WERI-Rb-1 (cell line): ENCODE data around the gene MAN1C1.

Experiments
- DNase-seq: peaks from one replicate; pipeline ENCODE4 v3.0.0-alpha.2; 2020
- H3K27ac ChIP-seq: fragments of 250-450 bp; sonication (Bioruptor Pico); 2 replicates; pipeline ENCODE4 v1.5.1; 2020; ENCODE audit warnings: mild to moderate bottlenecking, moderate library complexity
- H3K27me3 ChIP-seq: fragments of 250-450 bp; sonication (Bioruptor Pico); 2 replicates; pipeline ENCODE4 v1.5.1; 2021; ENCODE audit warnings: mild to moderate bottlenecking, low read depth, moderate library complexity; ENCODE audit not compliant: insufficient read depth, severe bottlenecking
- H3K36me3 ChIP-seq: fragments of 250-450 bp; sonication (Bioruptor Pico); 2 replicates; pipeline ENCODE4 v1.5.1; 2020; ENCODE audit warnings: mild to moderate bottlenecking, moderate library complexity
- H3K4me3 ChIP-seq: 2 replicates; pipeline ENCODE4 v1.5.1; 2011; ENCODE audit warnings: low read depth, mild to moderate bottlenecking, control low read depth, low read length
- H3K9me3 ChIP-seq: fragments of 250-450 bp; sonication (Bioruptor Pico); 2 replicates; pipeline ENCODE4 v1.5.1; 2021; ENCODE audit warnings: mild to moderate bottlenecking, moderate library complexity; ENCODE audit not compliant: severe bottlenecking
- CTCF ChIP-seq: IDR thresholded peaks from 2 replicates; pipeline ENCODE4 v1.5.1; 2011; ENCODE audit warnings: low read depth, mild to moderate bottlenecking, control low read depth, inconsistent platforms, low read length

MAN1C1 gene

DNA sequence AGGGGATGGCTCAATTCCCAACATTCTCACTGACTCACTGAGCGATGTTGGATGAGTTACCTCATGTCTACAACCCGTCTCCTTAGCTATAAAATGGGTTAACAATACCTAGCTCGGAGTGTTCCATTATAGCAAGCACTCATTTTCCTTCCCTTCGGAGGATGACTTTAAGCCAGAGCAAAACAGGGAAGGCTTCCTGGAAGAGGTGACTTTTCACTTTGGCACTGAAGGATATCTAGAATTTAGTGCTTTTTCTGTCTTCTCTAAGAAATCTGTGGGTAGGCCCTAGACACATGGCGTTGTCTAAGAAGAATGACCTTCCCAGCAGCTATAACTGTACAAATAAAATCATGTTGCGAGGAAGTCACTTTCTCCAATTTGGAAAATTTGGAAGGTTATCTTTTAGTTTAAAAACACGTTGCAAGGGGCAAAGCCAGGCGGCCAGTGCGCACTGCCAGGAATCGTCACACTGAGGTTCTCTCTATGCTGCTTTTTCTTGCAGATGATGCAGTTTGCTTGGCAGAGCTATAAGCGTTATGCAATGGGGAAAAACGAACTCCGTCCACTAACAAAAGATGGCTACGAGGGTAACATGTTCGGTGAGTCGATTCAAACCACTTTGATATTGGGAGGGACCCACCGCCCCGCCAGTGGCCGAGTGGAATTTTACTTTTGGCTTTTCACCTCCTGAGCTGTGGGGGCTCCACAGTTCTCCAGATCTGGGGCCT, 69.5 kb downstream of the MAN1C1 start:
- no peaks in the 10 kb centered on the region for H3K9me3 ChIP-seq
- no peaks in the 10 kb centered on the region for H3K27me3 ChIP-seq
- no peak for DNase-seq
- H3K4me3 ChIP-seq = no peak overlapping the region
- H3K27ac ChIP-seq = no peak overlapping the region
- TF ChIP-seq CTCF = no peak
- no peaks in the 10 kb centered on the region for H3K36me3 ChIP-seq

DNA sequence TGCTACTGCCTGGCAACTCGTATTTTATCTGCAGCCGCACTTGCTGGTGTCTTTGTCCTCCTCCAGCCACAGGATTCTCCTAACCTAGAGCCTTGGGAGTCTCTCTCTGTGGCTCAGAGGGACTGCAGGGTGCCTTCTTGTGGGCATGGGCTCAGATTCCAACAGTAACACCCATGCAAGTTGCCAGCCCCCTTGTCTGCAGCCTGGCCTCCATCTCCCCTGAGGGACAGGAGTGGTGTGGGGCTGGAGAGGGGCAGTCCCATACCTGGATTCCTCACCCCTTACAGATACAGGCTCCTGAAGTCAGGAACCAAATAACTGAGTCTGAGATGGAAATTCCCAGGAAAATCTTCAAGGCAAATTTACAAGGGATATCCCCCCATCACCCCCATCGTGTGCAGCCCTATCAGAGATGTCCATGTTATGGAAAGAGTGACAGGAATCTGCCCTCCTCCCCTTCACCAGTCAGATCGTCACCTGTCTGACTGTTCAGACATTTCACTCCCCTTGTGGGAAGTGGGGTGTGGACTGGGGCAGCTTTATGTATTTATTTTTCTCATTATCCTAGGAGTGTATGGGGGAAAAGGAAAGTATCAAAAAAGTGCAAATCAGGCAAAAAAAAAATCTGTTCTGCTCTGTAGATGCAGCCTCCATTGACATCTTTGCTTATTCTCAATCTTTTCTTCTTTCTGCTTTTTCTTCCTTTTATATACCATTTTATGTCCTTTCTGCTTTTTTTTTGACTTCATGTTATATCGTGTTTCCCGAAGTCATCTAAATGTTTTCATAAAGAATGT, 70.8 kb downstream of the MAN1C1 start:
- DNase-seq = no peak
- TF ChIP-seq CTCF = no peak
- Histone ChIP-seq H3K9me3 (no peaks in the 10 kb centered on the region), H3K27ac (no peak overlapping the region), H3K36me3 (no peaks in the 10 kb centered on the region), H3K4me3 (no peak overlapping the region), H3K27me3 (no peaks in the 10 kb centered on the region)

GRCh38 chr1:25688390-25689119, 72.0 kb downstream of the MAN1C1 start:
- no peak for DNase-seq
- H3K4me3 ChIP-seq = no peak overlapping the region
- no peak for TF ChIP-seq CTCF
- no peaks in the 10 kb centered on the region for H3K9me3 ChIP-seq
- H3K27me3 ChIP-seq = no peaks in the 10 kb centered on the region
- H3K36me3 ChIP-seq = no peaks in the 10 kb centered on the region
- H3K27ac ChIP-seq = no peak overlapping the region

DNA sequence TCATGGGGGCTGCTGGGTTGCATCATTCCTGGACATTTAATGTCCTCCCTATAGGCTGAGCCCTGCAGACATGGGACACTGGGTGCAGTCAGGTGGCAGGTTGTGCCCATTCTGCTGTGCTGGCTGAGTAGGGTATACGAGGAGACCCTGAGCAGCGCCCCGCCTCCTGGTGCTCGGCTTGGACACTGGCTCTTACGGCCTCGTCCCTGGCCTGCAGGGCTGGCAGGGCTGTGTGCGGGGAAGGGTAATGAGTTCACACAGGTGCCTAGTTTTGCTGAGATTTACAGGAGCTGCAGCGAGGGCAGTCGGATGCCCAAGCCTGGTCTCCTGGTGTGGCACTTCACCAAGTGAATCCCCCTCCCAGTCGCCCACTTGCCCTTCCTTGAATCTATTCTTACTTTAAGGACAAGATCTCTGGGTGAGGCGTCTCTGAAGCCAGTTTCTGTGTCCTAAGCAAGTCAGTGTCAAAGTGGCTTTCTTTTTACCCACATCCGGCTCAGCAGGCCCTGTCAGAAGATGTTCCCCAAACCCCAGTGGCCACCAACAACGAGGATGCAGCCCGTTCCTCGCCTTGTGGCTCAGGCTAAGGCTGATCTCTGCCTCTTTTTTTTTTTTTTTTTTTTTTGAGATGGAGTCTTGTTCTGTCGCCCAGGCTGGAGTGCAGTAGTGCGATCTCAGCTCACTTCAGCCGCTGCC, 73.2 kb downstream of the MAN1C1 start:
- DNase-seq = no peak
- H3K9me3 ChIP-seq = no peaks in the 10 kb centered on the region
- H3K27me3 ChIP-seq = no peaks in the 10 kb centered on the region
- H3K27ac ChIP-seq = no peak overlapping the region
- H3K36me3 ChIP-seq = no peaks in the 10 kb centered on the region
- no peak overlapping the region for H3K4me3 ChIP-seq
- no peak for TF ChIP-seq CTCF

GRCh38 chr1:25690396-25690956, 73.9 kb downstream of the MAN1C1 start:
- no peaks in the 10 kb centered on the region for H3K36me3 ChIP-seq
- no peak for TF ChIP-seq CTCF
- H3K27me3 ChIP-seq = no peaks in the 10 kb centered on the region
- no peak for DNase-seq
- H3K4me3 ChIP-seq = no peak overlapping the region
- no peak overlapping the region for H3K27ac ChIP-seq
- H3K9me3 ChIP-seq = no peaks in the 10 kb centered on the region
